GM23248 (cell line): ENCODE data around the gene STAM2.

Experiments used
- EZH2 ChIP-seq: fragments of 200-600 bp; sonication (generic); IDR thresholded peaks from 2 replicates; pipeline ENCODE4 v1.6.1; 2018; ENCODE audit warnings: antibody characterized with exemption, mild to moderate bottlenecking; ENCODE audit not compliant: insufficient read depth, poor library complexity, severe bottlenecking
- EZH2phosphoT487 ChIP-seq: fragments of 200-600 bp; sonication (generic); IDR thresholded peaks from 2 replicates; pipeline ENCODE4 v1.6.1; 2018; ENCODE audit warnings: antibody characterized with exemption, moderate library complexity, mild to moderate bottlenecking, low read depth; ENCODE audit not compliant: insufficient read depth

- TF ChIP-seq EZH2 (no peak), EZH2phosphoT487 (no peak)
Measured at GRCh38 chr2:152134488-152135280, 40.9 kb downstream of the STAM2 start.
